Measurements from ENCODE around the gene LDLRAD4. TPM values are rescaled to one million over a fixed set of nuclear protein-coding genes. Genes with fewer than 3 reads are reported as not detected.
"Not testable (repeated sequence)": the region's sequence is repeated elsewhere in the genome, so short reads cannot be mapped to it uniquely, and the experiment has no call there.

Gene LDLRAD4
- polyA plus RNA-seq, 3 donors, result 1.7 to 8.5 (median 3.7) TPM

DNA sequence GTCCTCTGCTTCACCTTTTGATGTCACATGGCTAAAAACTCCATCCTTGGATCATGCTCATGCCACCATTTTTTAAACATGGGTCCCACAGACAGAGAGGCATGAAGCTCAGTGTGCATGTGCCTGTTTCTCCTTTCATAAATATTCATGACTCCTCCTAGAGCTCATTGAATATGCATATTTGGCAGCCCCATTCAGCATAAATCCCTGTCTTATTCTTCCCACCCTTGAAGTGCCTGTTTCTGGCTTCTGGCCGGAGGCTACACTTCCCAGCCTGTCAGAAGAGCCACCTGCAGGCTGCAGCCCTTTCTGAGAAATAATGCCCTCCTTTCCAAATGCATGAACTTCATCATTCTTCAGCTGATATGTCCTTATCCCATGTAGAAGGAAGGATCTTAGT, 109.7 kb downstream of the LDLRAD4 start:
- H3K27ac ChIP-seq (ENCODE audit: low read depth, low read length), result no peak overlapping the region
- 89 to 93% (median 92%) methylated on average over 1 of the region's 1 CpG for WGBS, 3 donors

DNA sequence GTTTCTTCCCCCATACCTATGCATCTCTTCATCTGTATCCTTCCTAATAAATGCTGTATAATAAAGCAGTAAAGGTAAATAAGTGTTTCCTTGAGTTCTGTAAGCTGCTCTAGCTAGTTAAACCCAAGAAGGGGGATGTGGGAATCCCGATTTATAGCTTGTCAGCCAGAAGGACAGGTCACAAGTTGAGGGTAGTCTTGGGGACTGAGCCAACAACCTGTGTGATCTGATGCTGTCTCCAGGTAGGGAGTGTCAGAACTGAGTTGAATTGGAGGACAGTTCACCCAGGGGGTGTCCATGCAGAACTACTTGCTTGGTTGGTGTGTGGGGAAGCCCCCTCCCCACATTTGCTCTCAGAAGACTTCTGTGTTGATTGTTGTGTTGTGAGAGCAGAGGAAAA, 112.4 kb downstream of the LDLRAD4 start:
- 56 to 90% (median 86%) methylated on average over 1 of the region's 1 CpG for WGBS, 3 donors

DNA sequence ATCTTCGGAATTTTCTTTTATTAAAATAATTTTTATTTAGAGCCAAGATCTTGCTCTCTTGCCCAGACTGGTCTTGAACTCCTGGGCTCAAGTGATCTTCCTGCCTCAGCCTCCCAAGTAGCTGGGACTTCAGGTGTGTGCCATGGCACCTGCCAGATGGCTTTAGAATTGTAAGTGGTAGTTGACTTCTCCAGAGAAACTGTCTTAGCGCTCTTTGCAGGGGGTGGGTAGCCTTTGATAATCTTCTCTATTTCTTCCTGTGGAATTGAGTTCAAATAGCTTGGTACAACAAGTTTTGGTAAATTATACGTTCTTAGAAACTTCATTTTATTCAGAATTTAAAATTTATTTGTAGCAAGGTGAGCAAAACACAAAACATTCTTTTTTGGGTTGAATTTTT, 113.3 kb downstream of the LDLRAD4 start:
- no peak overlapping the region for H3K27ac ChIP-seq (ENCODE audit: low read depth, low read length)
- 80 to 96% (median 96%) methylated on average over 3 of the region's 3 CpGs for WGBS, 3 donors

More for the DNA sequence above, 112.4 kb downstream of the LDLRAD4 start:
- H3K27ac ChIP-seq (ENCODE audit: low read depth, low read length), result no peak overlapping the region

DNA sequence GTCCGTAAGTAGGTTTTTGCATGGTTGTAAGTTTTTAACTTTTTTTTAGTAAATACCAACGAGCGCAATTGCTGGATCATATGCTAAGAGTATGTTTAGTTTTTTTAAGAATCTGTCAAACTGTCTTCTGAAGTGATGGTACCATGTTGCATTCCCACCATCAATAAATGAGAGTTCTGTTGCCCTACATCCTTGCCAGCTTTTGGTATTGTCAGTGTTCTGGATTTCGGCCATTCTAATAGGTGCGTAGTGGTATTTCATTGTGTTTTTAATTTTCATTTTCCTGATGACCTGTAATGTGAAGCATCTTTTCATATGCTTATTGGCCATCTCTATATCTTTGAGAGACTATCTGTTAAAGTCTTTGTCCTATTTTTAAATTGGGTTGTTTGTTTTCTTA, 114.3 kb downstream of the LDLRAD4 start:
- 75 to 78% (median 77%) methylated on average over 5 of the region's 5 CpGs for WGBS, 3 donors
- no peak overlapping the region for H3K27ac ChIP-seq (ENCODE audit: low read depth, low read length)

DNA sequence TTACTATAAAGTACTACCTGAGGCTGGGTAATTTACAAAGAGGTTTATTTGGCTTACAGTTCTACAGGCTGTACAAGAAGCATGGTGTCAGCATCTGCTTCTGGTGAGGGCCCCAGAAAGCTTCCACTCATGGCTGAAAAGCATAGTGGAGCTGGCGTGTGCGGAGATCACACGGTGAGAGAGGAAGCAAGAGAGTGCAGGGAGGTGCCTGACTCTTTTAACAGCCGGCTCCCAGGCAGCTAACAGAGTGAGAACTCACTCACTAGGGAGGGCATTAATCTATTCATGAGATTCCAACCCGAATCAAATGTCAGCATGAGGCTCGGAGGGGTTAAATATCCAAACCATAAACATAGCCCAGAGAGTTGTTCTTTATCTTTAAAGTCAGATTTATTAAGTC, 117.3 kb downstream of the LDLRAD4 start:
- WGBS, 3 donors, result 53 to 80% (median 80%) methylated on average over 6 of the region's 6 CpGs
- H3K27ac ChIP-seq (ENCODE audit: low read depth, low read length), result no peak overlapping the region

DNA sequence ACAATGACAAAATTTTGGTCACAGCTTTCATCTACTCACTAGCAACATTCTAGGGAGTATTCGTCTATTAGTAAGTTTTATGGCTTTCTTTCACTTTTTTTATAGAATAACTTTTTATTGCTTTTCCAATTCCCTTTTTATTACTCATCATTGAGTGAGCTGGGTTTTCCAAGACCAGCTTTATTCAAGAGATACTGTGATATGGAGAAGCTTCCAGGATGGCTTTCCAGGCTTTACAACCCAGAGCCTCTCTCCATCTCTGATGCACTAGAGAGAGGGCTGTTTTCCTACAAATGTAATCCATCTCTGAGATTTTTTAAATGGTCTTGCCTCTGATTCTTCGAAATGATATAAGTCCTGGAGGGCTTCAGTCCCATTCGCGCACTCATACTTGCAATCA, 118.3 kb downstream of the LDLRAD4 start:
- H3K27ac ChIP-seq (ENCODE audit: low read depth, low read length), result no peak overlapping the region
- 83 to 90% (median 86%) methylated on average over 4 of the region's 4 CpGs for WGBS, 3 donors

DNA sequence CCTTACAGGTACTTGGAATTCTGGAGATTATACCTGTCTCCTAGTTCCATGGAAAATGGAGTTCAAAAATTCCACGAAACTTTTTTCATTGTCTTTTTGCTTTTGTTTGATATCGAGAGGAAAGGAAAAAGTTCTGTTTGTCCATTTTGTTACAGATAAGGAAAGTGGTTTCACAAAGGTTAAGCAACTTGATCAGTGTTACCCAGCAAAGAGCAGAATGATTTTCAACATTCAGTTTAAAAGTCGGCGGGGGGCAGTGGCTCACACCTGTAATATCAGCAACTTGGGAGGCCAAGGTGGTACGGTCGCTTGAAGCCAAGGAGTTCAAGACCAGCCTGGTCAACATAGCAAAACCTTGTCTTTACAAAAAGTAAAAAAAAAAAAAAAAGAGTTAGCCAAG, 118.8 kb downstream of the LDLRAD4 start:
- WGBS, 3 donors, result 80 to 88% (median 86%) methylated on average over 6 of the region's 6 CpGs

DNA sequence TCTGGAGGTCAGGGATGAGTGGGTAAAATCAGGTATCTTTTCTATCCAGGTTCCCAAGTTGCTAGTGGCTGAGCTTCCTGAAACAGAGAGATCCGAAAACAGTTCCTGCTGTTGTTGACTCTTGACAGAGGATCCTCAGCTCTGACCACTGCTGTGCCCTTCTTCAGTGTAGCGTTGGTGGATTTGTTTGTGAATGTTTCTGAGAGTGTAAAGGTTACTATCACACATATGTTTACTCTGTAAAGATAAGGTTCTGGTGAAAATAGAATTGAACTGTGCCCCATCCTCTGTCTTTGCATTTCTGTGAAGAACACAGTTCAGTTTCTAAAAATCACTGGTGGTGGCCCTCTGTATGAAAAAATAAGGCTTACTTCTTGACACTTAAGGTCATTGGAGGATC, 119.8 kb downstream of the LDLRAD4 start:
- no peak overlapping the region for H3K27ac ChIP-seq (ENCODE audit: low read depth, low read length)
- 44 to 85% (median 83%) methylated on average over 2 of the region's 2 CpGs for WGBS, 3 donors

More for the DNA sequence above, 118.8 kb downstream of the LDLRAD4 start:
- H3K27ac ChIP-seq (ENCODE audit: low read depth, low read length), result no peak overlapping the region

DNA sequence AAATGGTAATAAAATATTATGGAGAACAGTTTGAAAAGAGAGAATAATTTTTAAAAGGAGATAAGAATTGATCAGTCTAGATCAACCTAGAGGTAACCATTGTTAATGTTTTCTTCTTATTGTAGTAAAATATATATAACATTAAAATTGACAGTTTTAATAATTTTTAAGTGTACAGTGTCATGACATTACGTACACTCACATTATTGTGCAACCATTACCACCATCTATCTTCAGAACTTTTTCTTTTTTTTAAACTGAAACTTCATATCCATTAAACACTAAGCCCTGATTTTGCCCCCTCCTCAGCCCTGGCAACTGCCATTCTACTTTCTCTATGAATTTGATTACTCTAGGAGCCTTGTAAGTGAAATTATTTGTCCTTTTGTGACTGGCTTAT, 121.1 kb downstream of the LDLRAD4 start:
- H3K27ac ChIP-seq (ENCODE audit: low read depth, low read length), result no peak overlapping the region
- WGBS, 3 donors, result 65 to 77% (median 67%) methylated on average over 1 of the region's 1 CpG

DNA sequence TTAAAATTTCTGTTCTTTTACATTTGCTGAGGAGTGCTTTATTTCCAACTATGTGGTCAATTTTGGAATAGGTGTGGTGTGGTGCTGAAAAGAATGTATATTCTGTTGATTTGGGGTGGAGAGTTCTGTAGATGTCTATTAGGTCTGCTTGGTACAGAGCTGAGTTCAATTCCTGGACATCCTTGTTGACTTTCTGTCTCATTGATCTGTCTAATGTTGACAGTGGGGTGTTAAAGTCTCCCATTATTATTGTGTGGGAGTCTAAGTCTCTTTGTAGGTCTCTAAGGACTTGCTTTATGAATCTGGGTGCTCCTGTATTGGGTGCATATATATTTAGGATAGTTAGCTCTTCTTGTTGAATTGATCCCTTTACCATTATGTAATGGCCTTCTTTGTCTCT, 127.9 kb downstream of the LDLRAD4 start:
- H3K27ac ChIP-seq (ENCODE audit: low read depth, low read length), result not testable (repeated sequence)

DNA sequence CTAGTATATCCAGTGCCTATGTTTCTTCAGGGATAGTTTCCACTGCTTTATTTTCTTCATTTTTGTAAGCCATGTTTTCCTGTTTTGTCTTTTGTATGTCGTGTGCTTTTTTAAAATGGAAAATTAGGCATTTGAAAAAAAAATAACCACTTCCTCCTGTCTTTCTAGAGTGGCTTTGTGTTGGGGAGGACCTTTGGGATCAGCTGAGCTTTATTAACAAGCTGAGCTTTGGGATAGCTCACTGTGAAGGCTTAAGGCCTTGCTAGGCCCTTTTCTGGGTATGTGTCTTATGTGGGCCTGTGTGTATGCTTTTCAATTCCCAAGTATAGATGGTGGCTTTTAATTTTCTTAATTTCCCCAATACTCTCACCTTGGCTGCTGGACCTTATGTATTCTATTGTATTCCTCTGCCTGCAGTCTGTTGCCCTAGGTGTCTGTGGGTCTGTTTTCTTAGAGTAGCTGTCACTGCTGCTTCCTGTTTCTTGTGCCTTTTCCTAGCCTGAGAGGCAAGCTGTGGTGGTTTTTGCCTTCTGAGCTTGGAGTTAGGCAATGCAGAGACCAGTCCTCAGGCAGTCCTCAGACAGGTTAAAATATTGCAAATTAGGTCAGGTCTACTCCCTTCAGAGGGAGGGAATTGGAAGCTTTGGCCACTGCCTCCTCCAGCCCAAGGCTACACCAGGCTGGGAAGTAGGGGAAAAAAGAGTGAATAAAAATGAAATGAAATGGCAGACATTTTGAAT, 134.7 kb downstream of the LDLRAD4 start:
- 28 to 42% (median 31%) methylated on average over 1 of the region's 1 CpG for WGBS, 3 donors
- H3K27ac ChIP-seq (ENCODE audit: low read depth, low read length), result no peak overlapping the region

DNA sequence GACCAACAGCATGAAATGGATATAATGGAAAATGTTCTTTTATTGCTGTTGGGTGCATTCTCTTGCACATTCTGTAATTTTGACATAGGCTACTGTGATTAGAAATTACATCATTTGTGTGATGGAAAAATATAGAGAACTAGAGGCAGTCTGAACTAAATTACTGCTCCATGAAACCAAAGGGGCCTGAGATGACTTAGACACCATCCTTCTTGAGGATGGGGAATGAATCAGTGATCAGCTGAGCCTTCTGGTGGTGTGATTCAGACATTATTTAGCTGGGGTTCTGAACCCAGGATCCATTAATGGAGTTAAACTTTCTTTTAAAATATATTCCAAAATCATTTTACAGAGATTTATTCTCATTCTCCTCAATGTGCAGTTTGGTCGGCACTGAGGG, 135.8 kb downstream of the LDLRAD4 start:
- H3K27ac ChIP-seq (ENCODE audit: low read depth, low read length), result no peak overlapping the region
- WGBS, 3 donors, result 81 to 98% (median 88%) methylated on average over 1 of the region's 1 CpG

DNA sequence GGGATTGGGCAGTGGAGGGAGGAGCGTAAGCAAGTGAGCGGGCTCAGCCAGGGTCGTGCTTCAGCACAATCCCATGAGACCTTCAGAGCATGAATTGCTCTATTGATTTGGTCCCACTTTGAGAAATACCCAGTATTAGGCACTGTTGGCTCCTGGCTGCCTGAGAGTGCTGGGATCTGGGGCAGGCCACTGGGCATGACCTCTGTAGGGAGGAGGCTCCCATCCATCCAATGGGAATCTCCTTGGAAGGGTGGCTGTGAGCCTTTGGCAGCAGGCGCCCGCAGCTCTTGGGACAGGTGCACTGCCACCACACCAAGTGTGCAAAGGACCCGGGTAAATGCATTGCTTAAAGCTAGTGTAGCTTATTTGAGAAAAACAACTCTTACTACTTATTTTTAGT, 137.5 kb downstream of the LDLRAD4 start:
- H3K27ac ChIP-seq (ENCODE audit: low read depth, low read length), result no peak overlapping the region
- WGBS, 3 donors, result 87 to 94% (median 93%) methylated on average over 6 of the region's 6 CpGs

DNA sequence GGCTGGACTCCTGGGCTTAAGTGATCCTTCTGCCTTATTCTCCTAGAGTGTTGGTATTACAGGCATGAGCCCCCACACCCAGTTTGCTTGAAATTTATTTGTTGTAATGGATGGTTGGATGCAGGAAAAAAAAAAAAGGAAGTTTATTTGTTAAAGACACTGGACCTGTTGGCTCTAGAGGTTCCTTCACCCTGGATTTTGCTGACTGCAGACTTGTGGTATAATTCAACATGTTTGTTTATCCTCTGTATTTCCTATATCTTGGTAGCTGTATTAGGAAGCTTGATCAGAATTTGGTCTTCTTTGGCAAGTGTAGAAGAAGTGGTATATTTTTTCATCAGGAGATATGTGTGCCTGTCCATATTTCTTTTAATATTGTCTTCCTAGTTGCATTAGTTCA, 138.7 kb downstream of the LDLRAD4 start:
- no peak overlapping the region for H3K27ac ChIP-seq (ENCODE audit: low read depth, low read length)

DNA sequence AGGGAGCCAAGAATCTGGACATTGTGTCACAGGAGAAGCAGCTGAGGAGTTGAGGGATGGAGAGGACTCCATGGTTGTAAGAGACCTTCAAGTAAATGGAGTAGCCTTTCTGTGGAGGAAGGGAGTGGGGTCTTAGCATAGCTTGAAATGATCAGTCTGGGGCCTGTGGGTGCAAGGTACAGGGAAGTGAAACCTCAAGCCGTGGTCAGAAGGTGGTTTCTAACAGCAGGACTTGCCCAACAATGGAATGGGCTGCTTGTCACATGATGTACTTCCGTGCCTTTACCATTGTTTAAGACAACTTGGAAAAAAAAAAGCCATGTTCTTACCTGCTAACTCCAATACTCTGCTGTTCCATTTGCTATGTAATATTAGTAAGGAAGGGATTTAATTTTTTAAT, 140.7 kb downstream of the LDLRAD4 start:
- WGBS, 3 donors, result 49 to 72% (median 58%) methylated on average over 2 of the region's 2 CpGs

DNA sequence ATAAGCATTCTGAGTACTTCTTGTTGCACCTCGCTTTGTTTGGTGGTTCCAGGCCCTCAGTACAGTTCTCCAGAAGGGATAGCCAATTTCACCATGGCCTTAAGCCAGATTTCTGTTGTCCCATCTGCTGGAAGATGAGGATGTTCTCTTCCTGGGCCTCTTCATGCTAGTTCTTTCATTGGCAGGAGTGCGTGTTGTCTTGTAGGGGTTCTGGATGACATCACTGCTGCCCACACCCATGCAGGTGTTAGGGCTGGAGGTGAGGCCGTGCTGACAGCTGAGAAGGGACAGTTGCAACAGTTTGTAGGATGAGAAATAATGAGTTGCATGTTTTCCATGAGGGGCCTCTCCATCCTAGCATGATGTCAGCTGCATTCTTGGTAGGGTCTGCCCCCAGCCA, 142.9 kb downstream of the LDLRAD4 start:
- H3K27ac ChIP-seq (ENCODE audit: low read depth, low read length), result no peak overlapping the region
- WGBS, 3 donors, result 78 to 90% (median 86%) methylated on average over 3 of the region's 3 CpGs

More for the DNA sequence above, 140.7 kb downstream of the LDLRAD4 start:
- H3K27ac ChIP-seq (ENCODE audit: low read depth, low read length), result no peak overlapping the region

DNA sequence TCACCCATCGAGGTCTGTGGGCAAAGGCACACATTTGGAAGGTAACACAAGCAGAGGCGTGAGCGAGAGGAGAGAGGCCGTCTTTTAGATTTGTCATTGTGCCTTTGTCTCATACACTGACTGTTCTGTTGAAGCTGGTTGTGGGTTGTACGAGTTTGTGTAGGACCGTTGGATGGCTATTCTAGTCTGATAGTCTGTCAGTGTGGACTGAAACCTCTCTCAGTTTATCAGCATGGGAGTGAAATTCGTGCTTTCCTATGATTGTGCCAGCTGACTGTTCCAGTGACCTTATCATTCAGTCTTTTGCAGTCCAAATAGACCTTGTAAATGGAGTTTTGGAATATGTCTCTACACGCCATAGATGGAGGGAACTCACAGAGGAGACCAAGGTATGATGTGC, 143.5 kb downstream of the LDLRAD4 start:
- no peak overlapping the region for H3K27ac ChIP-seq (ENCODE audit: low read depth, low read length)
- WGBS, 3 donors, result 83 to 91% (median 84%) methylated on average over 8 of the region's 8 CpGs

DNA sequence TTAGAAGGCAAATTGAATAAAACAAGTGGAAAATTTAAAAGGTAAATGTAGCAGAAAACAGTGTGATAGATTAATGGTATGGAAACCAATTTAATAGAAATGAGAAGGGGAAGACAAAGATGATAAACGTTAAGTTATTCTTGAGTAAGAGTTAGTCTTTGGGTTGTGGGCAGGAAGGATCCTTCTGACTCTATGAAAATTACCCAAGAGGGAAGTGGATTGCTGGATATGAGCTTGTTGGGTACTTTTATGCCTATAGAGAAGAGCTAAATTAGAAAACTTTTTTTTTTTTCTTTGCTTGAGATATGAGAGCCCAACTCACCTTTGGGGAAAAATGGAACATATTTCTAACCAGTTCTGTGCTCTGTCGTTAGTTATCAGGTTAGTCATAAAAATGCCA, 144.0 kb downstream of the LDLRAD4 start:
- WGBS, 3 donors, result 68 to 81% (median 76%) methylated on average over 2 of the region's 2 CpGs
- no peak overlapping the region for H3K27ac ChIP-seq (ENCODE audit: low read depth, low read length)

DNA sequence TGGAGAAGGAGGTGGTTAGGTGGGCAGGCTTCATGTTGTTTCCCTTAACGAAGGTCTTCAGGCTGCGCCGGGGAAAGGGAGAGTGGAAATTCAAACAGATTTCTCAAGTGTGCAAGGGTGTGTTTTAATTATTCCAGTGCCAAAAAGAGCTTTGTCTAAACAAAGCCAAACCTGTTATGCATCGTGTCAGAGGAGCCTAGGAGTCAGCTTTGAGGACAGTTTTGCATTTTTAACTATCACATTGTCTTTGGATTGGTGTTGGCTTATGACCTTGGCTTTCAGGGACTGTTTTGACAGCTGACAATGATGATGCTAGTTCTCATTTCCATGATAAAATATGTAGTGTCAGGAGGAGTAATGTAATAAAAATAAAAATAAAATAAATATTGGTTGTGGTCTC, 144.8 kb downstream of the LDLRAD4 start:
- WGBS, 3 donors, result 64 to 73% (median 68%) methylated on average over 4 of the region's 4 CpGs
- H3K27ac ChIP-seq (ENCODE audit: low read depth, low read length), result no peak overlapping the region

DNA sequence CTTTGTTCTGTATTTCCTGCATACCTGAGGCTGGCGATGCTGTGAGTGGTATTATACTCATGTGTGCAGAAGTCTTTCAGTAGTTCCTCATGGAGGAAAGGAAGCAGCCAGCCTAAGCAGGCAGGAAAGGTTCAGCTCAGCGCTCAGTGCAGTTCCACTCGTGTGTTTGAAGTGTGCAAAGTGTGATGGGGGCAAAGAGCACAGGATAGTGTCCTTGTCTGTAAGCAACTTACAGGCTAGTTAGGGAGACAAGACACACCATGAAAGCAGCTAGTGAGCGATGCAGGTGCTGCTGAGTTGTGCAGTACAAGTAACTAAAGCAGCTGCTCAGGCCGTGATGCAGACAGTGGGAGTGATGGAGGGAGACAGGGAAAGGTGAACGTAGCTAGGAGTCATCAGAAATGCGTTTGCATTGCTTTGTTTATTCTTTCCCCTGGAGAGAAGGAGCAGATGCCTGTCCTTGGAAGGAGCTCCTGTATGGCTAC, 146.2 kb downstream of the LDLRAD4 start:
- H3K27ac ChIP-seq (ENCODE audit: low read depth, low read length), result no peak overlapping the region
- WGBS, 3 donors, result 57 to 75% (median 73%) methylated on average over 7 of the region's 7 CpGs
